Stimulated activated CD4-positive, alpha-beta T cell treated with anti-CD3 and anti-CD28 coated beads, Interleukin-1b, Interleukin-23, amount 100 ng/mL, for 1 hour (primary cell): ENCODE measurements around the gene TEX14.
"Not testable (repeated sequence)": the region's sequence is repeated elsewhere in the genome, so short reads cannot be mapped to it uniquely, and the experiment has no call there.

Experiments used
- DNase-seq, 2 donors: peaks; one replicate each; pipeline ENCODE4 v3.0.0-alpha.2; 2020; ENCODE audit warnings: low read depth in 2 of 2

The TEX14 gene

DNA sequence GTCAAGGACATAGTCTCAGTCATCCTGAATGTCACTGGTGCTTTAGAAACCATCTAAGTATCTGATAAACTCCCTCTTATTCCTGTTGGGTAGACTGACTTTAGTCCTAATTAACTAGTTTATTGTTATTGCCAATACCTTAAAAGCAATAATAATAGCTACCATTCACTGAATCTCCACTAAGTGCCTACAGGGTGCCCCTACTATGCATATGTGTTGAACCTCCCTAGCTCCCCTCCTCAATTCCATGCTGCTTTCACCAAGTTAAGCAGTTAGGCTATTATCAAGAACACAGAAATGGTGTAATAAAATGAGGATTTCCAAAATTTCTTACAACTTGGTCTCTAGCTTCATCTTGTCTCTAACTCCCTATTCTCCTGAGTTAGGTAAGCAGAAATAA lies 89.9 kb downstream of the TEX14 start:
- DNase-seq = no peak

DNA sequence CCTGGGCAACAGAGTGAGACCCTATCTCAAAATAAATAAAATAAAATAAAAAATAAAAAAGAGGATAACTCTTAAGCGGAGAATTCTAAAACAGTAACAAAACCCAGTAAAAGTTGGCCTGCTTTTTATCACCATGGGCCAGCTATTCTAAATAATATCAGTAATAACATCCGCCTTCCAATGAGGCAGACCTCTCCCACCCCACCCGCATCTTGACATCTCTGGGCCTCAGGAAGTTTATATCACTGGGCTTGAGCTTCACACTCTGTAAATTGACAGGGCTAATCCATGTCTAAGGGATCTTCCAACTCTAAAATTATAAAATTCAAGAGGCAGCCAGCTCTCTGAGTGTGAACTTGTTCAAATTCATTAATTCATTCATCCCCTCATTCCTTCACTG lies 94.5 kb downstream of the TEX14 start:
- DNase-seq = no peak

GRCh38 chr17:58595194-58595792 lies 96.6 kb downstream of the TEX14 start:
- no peak for DNase-seq

- no peak for DNase-seq
Measured at GRCh38 chr17:58593123-58593522, 98.7 kb downstream of the TEX14 start.

DNA sequence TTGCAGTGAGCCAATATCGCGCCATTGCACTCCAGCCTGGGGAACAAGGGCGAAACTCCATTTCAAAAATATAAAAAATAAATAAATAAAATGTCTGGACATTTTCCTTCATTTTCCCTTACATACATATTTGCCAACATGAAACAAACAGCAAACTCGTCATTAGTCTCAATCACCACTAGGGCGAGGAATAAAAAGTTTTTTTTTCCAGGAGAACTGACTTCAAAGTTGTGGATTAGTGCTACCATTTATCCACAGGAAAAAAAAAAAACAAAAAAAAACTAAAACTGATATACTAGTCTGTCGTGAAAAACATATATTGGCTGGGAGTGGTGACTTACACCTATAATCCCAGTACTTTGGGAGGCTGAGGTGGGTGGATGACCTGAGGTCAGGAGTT lies 100.4 kb downstream of the TEX14 start:
- no peak for DNase-seq

GRCh38 chr17:58590377-58590776 lies 101.5 kb downstream of the TEX14 start:
- DNase-seq = no peak

DNA sequence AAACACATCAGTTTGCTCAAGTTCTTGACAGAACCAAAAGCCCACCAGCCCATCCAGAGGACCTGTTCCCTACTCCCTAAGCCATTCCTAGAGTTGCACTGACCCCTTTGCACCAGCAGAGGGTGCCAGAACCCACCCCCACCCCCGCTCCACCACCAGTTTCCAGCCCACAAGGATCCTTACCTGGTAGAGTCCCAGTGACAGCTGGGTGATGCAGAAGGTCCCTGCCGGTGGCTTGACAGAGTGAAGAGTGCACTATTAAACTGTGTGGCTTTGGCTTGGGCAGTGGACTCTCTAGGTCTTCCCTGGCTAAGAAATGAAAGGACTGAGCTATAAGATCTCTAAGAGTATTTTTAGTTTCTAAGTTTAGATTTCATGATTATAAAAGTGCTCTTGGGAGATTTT lies 104.1 kb downstream of the TEX14 start:
- DNase-seq = peak; percentile 27 to 30

GRCh38 chr17:58586009-58586644 lies 105.7 kb downstream of the TEX14 start:
- no peak for DNase-seq

DNA sequence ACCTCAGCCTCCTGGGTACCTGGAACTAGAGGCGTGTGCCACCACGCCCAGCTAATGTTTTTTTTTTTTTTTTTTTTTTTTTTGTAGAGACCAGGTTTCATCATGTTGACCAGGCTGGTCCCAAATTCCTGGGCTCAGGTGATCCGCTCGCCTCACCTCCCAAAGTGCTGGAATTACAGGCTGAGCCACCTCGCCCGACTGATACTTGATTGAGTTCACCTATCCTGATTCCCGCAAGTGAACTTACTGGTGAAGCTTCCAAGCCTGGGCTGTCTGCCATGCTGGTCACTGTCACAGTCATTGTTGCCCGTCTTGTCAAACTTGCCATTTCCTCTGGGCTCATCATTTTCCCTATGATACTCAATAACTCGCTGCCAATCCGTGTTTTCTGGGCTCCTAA lies 106.3 kb downstream of the TEX14 start:
- DNase-seq = no peak

GRCh38 chr17:58583486-58583885 lies 108.4 kb downstream of the TEX14 start:
- no peak for DNase-seq

GRCh38 chr17:58582718-58583117 lies 109.1 kb downstream of the TEX14 start:
- not testable (repeated sequence) for DNase-seq

DNA sequence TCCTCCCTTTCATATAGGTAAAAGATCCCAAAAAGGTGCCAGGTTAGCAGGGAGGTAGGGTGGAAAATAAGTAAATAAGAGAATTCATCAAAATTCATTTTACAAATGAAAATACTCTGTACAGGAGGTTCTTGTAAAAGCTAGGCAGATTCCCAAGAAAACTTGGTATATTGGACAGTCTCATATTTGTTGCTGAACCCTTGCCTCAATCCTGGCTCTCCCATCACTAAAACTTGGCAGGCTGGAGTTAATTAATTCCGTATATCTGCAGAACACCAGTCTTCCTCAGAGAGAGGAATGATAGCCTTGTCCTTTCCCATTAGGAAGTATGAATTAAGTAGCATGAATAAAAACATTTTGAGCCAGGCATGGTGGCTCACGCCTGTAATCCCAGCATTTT lies 111.2 kb downstream of the TEX14 start:
- DNase-seq = no peak

DNA sequence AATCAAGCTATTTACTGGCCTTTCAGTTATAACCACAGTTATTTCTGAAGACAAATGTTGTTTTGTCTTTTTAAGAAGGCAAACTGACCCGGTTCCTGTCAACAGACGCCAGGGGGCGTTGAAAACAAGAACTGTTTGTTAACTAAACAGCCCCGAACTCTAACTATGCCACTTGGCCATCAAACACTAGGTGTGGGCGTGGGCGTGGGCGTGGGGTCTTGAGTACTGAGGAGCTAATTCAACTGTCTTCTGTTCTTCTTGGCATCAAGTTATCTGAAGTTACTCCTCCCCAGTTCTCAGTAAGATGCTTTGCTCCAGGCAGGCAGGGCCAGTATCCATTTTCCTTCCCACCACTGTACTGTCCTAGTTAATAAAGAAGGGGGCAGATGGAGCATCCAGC lies 114.1 kb downstream of the TEX14 start:
- peak; percentile 4 to 20 for DNase-seq

GRCh38 chr17:58576679-58577367 lies 115.0 kb downstream of the TEX14 start:
- no peak for DNase-seq

- DNase-seq = no peak
Measured at GRCh38 chr17:58575511-58575910, 116.3 kb downstream of the TEX14 start.

DNA sequence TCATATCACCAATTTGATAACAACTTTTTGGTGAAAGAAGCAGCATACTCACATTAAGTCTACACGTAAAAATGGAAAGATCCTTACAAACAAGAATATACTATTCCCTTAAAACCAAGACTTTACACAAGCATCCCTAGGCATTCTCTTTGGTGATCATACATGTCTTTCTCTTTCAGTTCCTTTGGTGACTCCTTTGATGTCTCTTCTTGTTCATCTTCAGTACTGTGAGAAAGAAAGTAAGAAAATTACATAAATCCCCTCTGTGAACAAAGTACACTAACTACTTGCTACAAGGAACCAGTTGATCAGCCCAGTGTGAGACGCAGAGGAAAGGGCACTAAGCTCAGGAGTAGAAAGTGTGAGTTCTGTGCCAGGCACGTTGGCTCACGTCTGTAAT lies 117.8 kb downstream of the TEX14 start:
- DNase-seq = no peak

GRCh38 chr17:58572846-58573245 lies 119.0 kb downstream of the TEX14 start:
- no peak for DNase-seq

DNA sequence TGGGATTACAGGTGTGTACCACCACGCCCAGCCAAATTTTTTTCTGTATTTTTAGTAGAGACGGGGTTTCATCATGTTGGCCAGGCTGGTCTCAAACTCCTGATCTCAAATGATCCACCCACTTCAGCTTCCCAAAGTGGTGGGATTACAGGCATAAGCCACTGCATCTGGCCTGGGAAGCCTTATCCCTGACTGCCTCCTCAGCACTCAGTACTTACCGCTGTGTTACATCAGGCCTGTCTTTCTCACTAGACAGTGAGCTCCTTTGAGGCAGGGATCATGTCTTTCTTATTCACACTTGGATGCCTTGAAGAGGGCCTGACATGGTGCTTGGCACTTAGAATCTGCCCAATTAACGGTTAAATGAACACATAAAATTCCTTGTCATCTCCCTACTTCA lies 121.1 kb downstream of the TEX14 start:
- DNase-seq = no peak

GRCh38 chr17:58569196-58569595 lies 122.6 kb downstream of the TEX14 start:
- no peak for DNase-seq

DNA sequence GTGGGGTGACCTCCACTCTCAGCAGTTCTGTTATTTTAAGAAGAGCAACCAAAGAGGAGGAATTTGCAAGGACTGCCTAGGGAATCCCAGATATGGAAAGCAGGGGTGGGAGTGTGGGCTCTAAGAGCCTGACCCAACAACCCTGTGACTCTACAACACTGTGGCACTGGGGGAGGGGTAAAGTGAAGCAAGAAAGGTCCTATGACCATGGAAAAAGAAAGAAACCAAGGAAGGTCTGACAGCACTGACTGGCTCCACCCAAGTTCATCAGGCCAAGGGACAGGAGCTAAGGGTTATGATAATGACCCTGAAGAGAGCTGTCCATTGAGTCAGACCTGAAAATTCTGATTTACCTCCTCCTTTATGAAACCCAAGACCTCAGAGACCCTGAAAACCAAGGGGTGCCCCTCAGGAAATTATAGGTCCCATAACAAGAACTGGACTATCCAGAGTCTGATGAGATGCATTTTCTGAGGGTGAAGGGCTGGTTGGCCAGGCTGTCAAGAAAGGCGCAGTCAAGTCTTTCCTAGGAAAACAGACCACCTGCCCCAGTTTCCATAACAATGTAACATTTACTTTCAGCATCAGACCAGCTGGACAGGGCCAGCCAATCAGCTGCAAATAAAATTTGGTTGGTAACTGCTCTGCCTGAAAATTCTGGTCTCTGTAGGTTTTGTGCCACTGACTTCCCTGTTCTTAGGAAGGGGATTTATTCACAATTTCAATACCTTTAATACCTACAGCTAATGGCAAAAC lies 123.6 kb downstream of the TEX14 start:
- no peak for DNase-seq

DNA sequence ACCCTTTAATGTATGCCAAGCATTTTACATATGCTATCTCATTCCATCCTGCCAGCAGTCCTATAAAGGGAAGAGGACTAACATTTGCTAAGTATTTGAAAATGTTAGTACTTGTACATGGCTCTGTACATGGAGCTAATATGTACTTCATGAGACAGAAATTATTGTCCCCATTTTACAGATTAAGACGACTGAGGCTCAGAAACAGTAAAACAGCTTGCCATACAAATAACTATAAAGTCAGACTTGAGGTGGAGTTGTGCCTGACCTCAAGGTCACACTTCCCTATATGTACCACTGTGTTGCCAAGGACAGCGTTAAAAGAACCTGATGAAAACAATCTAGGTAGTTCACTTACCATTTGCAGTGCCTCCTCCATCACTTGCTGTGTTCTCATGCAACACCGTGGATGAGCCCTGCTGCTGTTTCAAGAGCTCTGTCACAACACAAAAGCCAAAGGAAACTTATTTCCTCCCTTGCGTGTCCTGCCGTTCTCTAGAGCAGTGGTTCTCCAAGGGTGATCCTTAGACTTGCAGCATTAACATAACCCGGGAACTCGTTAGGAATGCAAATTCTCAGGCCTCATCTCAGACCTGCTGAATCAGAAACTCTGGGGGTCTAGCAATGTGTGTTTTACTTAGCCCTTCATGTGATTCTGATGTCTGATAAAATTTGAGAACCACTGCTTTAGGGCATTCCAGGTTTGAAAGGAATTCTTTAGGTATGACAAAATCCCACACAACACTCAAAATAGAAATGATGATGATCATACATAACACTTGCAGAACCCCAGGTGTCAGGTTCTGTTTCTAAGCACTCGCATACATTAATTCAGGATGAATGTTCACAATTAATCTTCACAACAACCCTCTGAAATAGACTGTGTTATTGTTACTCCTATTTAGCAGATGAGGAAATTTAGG lies 126.2 kb downstream of the TEX14 start:
- DNase-seq = no peak

GRCh38 chr17:58564971-58565370 lies 126.9 kb downstream of the TEX14 start:
- DNase-seq = no peak
